NCI-H226 (cell line): ENCODE results near the gene CBX1.
"Not testable (repeated sequence)": the region's sequence is repeated elsewhere in the genome, so short reads cannot be mapped to it uniquely, and the experiment has no call there.

Experiments used
- DNase-seq: peaks from one replicate; pipeline ENCODE4 v3.0.0-alpha.2; 2015

CBX1 gene

DNA sequence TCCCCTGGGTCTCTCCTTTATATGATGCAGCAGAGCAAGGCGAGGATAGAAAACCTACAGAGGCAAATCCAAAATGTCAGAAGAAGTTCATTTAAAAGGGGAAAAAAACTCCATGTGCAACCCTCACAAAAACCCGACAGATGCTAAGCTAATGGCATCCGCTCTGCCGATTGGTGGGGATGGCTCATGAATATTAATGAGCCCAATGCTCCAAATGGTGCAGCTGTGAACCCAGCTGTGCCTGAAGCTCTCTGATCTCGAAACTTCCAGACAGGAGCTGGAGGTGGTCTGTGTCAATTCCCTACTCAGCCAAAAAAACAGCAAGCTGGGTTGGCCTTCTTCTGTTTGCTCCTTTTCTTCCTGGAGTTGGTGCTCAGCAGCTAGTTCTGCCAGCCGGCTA is 21.8 kb upstream of the CBX1 start:
- no peak for DNase-seq

- DNase-seq: no peak
Measured at GRCh38 chr17:48122665-48123045, 21.4 kb upstream of the CBX1 start.

GRCh38 chr17:48121923-48122664 is 20.8 kb upstream of the CBX1 start:
- no peak for DNase-seq

DNA sequence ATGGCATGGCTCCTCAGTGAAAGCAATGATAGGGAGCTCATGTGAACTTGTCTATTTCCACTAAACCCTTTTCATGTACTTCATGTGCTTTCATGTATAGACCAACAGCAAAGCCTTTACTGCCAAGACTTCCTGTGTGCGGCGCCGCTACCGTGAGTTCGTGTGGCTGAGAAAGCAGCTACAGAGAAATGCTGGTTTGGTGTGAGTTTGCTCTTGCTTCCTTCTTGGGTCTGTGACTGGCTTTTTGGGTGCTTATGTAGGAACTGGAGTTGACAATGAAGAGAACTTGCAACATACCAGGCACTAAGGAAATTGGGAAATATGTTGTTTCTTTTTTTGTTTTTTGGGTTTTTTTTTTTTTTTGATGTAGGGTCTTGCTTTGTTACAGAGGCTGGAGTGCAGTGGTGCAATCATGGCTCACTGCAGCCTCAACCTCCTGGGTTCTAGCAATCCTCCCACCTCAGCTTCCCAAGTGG is 12.0 kb upstream of the CBX1 start:
- no peak for DNase-seq

DNA sequence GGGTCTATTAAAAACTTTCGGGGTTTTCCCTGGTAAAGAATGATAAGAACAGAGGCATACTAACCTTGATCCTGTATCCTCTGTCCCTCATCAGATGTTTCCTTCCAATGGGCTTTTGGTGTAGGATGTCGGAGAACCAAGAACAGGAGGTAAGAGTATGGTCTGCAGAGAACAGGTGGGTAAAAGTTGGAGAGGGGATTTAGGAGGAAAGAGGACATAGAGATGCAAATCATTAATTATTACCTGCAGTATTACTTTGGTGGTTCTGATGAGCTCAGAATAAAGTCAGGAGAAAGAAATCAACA is 10.6 kb upstream of the CBX1 start:
- no peak for DNase-seq

DNA sequence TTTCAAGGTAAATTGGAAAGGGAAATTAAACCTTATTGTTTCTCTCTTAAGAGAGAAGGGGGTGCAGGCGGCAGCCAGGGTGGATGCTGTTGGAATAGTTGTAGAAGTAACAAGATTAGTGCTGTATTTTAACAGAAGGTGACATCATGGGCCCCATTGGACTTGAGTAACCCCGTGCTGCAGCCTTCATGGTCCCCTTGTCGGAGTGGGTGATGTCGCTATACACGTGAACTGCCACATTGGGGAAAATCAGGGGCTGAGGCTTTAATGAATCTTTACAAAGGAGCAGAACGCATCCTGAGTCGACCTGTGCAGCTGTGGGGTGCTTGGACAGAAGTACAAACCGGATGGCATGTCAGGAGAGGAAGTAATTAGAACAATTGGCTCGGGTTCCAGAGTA is 9.5 kb upstream of the CBX1 start:
- no peak for DNase-seq

DNA sequence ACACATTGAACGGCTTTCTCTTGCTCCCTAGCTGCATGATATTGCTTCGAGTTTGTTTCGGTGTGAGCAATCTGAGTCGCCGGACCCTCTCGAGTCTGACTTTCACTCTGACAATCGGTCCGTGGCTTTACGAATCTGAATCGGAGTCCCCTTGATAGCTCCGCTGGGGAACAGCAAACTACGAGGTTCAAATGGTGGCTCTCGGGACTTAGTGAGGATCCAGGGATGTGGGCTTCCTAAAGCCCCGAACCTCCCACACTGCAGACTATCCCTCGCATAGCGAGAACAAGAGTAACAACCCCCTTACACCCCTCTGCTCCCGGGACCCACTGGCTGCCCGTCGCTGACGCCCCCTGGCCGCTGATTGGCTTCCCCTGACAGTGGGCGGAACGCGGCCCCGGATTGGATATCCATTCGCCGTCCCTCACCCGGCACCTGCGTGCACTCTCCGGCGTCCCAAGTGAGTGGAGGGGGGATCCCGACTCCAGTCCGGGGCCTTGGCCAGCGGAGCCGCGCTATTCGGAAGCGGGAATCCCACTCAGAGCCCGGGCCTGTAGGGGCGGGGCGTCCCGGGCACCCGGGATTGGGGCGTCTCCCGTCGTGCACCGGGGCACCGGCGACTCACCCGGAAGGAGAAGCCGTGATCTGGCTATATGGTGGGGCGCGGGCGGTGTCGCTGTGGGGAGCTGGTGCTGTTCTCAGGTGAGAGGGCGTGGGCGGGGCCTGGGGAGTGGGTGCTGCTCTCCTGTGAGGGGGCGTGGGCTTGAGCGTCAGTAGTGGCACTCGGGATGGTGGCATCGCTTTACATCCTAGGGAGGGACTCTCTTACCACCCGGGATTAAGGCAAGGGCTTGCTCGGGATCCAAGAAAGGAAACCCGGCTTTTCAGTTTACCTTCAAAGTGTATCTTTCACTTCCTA is 6.1 kb upstream of the CBX1 start, which contains the start of gene SNX11:
Gene SNX11, plus strand, starts transcription at position 630 of the 919 bp plus-strand sequence. CDS start 4,278 bp downstream, outside the sequence.
- peak; percentile 87 for DNase-seq

DNA sequence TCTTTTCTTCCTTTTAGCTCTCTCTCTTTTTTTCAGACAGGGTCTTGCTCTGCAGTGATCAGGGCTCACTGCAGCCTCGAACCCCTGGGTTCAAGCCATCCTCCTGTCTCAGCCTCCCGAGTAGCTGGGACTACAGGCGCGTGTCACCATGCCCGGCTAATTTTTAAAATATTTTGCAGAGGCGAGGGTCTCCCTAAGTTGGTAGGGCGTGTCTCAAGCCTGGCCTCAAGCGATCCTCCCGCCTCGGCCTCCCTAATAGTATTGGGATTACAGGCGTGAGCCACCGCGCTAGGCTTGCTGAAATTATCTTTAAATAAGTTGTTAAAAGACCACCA is 5.5 kb upstream of the CBX1 start:
- no peak for DNase-seq

- DNase-seq: no peak
Measured at GRCh38 chr17:48104440-48104839, 3.2 kb upstream of the CBX1 start.

DNA sequence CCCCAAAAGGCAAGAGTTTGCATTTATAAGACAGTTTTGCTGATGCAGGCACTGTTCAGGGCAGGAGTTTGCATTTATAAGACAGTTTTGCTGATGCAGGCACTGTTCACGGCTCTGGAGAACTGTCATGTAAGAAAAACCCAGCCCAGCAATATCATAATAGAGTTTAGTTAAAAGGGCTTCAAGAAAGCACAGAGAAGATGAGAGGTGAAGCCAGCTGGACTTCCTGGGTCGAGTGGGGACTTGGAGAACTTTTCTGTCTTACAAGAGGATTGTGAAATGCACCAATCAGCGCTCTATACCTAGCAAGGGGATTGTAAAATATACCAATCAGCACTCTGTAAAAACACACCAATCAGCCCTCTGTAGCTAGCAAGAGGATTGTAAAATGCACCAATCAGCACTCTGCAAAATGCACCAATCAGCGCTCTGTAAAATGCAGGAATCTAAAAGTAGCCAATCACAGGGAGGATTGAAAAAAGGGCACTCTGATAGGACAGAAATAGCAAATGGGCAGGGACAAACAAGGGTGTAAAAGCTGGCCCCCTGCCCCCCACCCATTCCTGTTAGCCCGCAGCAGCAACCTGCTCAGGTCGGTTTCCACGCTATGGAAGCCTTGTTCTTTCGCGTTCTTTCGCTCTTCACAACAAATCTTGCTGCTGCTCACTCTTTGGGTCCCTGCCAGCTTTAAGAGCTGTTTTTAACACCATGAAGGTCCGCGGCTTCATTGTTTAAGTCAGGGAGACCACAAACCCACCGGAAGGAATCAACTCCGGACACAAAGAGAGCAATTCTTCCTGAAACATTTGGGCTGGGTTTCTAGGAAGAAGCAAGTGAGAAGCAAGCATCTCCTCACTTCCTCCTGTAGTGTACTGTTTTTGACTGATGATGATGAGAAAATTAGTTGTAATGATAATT is 1.8 kb upstream of the CBX1 start:
- no peak for DNase-seq

DNA sequence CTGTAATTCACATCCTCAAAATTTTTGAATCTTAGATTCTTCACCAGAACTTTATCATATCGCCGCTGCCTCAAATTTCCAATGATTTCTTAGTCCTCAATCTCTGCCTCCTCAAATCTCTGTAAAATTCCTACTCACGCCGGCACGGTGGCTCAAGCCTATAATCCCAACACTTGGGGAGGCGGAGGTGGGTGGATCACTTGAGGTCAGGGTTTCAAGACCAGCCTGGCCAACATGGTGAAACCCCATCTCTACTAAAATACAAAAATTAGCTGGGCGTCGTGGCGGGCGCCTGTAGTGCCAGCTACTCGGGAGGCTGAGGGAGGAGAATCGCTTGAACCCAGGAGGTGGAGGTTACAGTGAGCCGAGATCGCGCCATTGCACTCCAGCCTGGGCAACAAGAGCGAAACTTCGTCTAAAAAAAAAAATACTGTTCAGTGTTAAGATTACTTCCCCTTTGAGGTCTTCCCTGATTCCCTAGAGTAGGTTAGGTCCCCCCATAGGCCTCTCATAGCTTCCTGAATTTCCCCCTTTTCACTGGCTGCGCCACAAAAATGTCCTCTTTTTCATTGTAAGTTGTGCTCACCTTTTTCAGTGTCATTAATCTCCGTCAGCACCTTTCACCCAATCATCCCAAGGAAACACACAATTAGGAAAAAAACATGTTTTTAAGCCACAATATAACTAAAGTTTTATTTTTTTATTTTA is 919 bp upstream of the CBX1 start:
- no peak for DNase-seq

DNA sequence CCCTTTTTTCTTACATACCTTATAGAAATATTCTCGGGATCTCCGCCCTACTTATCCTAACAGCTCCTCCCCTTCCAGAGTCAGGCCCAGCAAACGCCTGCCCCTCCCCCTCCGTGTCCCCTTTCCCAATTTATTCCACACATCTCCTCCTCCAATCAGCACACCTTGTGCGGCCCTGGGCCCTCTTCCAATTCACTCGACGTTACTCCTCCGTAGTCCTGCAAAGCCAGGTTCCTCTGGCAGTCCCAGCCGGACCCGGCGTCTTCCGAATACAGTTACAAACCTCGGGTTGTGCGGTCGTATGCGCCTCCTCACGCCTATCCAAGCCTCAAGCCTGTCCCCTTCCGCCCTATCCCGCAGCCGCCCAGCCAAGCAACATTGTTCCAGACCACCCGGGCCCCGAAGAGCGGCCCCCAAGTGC is 677 bp downstream of the CBX1 start:
- peak; percentile 72 for DNase-seq

GRCh38 chr17:48100160-48100559 is 1.1 kb downstream of the CBX1 start:
- DNase-seq: peak; percentile 75

- DNase-seq: no peak
Measured at GRCh38 chr17:48095611-48096010, 5.7 kb downstream of the CBX1 start.

- DNase-seq: no peak
Measured at GRCh38 chr17:48093341-48094045, 7.8 kb downstream of the CBX1 start.

- DNase-seq: no peak
Measured at GRCh38 chr17:48084932-48085331, 16.3 kb downstream of the CBX1 start.

DNA sequence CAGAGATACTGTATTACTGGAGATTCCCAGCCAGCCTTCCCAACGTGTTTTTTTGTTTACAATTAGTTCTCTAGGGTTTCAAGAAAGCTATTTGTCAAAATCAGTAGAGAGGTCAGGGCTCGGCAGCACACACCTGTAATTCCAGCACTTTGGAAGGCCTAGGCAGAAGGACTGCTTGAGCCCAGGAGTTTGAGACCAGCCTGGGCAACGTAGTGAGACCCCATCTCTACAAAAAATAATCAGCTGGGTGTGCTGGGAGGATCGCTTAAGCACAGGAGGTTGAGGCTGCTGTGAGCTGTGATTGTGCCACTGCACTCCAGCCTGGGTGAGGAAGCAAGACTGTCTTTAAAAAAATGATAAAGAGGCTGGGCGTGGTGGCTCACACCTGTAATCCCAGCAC is 19.4 kb downstream of the CBX1 start:
- no peak for DNase-seq

DNA sequence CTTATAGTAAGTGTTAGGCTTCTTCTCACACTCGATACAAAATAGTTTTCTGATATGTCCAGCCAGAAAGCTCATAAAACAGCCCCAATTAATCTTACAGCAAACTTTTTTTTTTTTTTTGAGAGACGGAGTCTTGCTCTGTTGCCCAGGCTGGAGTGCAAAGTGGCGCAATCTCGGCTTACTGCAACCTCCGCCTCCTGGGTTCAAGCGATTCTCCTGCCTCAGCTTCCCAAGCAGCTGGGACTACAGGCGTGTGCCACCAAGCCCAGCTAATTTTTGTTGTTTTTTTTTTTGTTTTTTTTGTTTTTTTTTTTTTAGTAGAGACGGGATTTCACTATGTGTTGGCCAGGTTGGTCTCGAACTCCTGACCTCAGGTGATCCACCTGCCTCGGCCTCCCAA is 24.1 kb downstream of the CBX1 start:
- DNase-seq: not testable (repeated sequence)

DNA sequence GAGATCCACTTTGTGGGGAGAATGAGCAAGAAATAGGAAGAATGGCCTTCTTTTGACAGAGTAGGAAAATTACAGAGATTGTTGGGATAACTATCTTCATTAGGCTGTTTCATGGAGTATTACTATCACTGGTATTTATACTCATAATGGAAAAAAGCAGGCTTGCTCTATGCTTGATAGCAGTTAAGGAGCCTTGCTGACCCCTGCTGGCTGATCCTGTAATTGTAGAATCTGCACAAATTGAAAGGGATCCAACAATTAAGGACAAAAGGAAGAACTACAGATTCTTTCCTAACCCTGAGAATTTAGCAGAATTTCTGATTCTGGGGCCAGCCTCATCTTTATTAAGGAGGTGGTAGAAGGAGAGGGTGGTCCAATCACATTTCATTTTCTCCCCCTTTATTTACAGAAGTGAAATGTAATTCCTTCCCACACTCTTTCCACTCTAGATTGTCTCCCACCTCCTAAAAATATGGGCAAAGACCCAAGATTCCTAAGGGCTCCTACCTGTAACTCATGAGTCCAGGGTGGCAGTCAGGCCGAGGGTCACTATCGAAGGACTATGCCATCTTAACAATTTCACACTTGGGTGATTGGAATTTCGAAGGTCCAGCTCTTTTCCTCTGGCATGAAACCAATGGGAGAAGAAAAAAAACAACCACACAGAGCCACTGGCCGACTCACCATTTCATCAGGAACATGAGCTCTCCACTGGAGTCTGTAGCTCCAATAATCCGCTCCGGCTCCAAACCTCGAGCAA is 26.8 kb downstream of the CBX1 start:
- DNase-seq: peak; percentile 43

DNA sequence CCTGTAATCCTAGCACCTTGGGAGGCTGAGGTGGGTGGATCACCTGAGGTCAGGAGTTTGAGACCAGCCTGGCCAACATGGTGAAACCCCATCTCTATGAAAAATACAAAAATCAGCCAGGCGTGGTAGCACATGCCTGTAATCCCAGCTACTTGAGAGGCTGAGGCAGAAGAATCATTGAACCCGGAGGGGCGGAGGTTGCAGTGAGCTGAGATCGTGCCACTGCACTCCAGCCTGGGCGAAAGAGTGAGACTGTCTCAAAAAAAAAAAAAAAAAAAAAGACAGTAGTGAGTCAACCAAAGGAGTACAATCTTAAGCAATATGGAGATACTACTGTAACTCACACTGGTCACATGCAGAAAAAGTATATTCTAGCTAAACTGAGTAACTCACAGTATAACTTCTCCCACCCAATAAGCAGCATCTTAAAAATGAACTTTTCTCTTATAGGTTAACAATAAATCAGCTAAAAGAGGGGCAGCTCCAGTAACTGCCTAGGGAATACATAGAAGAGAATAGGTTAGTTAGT is 27.6 kb downstream of the CBX1 start:
- not testable (repeated sequence) for DNase-seq

- DNase-seq: not testable (repeated sequence)
Measured at GRCh38 chr17:48072811-48073210, 28.5 kb downstream of the CBX1 start.
